ENCODE data around the gene SRPRA. TPM values are rescaled to one million over a fixed set of nuclear protein-coding genes. Genes with fewer than 3 reads are reported as not detected.
A peak's percentile ranks its signal among the peaks of the same experiment; 100 is the strongest.

The SRPRA gene
- total and polyA plus RNA-seq, 12 donors = 61.5 to 194 (median 107) TPM

- no peak for DNase-seq
- no peak for TF ChIP-seq POLR2A (IDR thresholded peaks at IDR 0.05)
- TF ChIP-seq CTCF (IDR thresholded peaks at IDR 0.05) = no peak
- Histone ChIP-seq H3K27me3 (no peaks in the 10 kb centered on the region), H3K4me1 (replicated peaks in 1 of 2) (no peaks in the 10 kb centered on the region), H3K36me3 (replicated peaks in 1 of 2) (peaks cover 0 to 44% of the 10 kb centered on the region in 2 donors), H3K27ac (no peak overlapping the region), H3K4me3 (no peak overlapping the region), H3K9me3 (replicated peaks in 1 of 3) (no peaks in the 10 kb centered on the region)
- WGBS, 4 donors = 78 to 89% (median 84%) methylated on average over 5 of the region's 5 CpGs
- intact Hi-C loops (cut with DNase I) = no loop called here
Observed at GRCh38 chr11:126293726-126294125, 25.0 kb upstream of the SRPRA start.

GRCh38 chr11:126290887-126291286 is 22.2 kb upstream of the SRPRA start:
- Histone ChIP-seq H3K27ac (peak overlapping the region in 1 of 5 donors; percentile 63), H3K27me3 (no peaks in the 10 kb centered on the region), H3K4me3 (no peak overlapping the region), H3K9me3 (replicated peaks in 1 of 3) (no peaks in the 10 kb centered on the region), H3K4me1 (replicated peaks in 1 of 2) (no peaks in the 10 kb centered on the region), H3K36me3 (replicated peaks in 1 of 2) (peaks cover 0 to 40% of the 10 kb centered on the region in 2 donors)
- DNase-seq = peak in 1 of 7 donors; percentile 83
- TF ChIP-seq CTCF (IDR thresholded peaks at IDR 0.05) (no peak), POLR2A (IDR thresholded peaks at IDR 0.05) (no peak)
- intact Hi-C loops (cut with DNase I) = no loop called here
- WGBS, 4 donors = 88 to 93% (median 91%) methylated on average over 3 to 12 of the region's 12 CpGs

- no peaks in the 10 kb centered on the region for H3K27me3 ChIP-seq
- peaks cover 0 to 20% of the 10 kb centered on the region in 2 donors for H3K4me1 ChIP-seq (replicated peaks in 1 of 2)
- no peak overlapping the region for H3K4me3 ChIP-seq
- TF ChIP-seq POLR2A (IDR thresholded peaks at IDR 0.05) (no peak), CTCF (IDR thresholded peaks at IDR 0.05) (no peak)
- no peaks in the 10 kb centered on the region for H3K9me3 ChIP-seq (replicated peaks in 1 of 3)
- WGBS, 4 donors = 87 to 92% (median 89%) methylated on average over 6 of the region's 6 CpGs
- intact Hi-C loops (cut with DNase I) = no loop called here
- H3K27ac ChIP-seq = no peak overlapping the region
- H3K36me3 ChIP-seq (replicated peaks in 1 of 2) = peaks cover 0 to 29% of the 10 kb centered on the region in 2 donors
- DNase-seq = no peak
Observed at GRCh38 chr11:126288237-126288636, 19.5 kb upstream of the SRPRA start.

- no peaks in the 10 kb centered on the region for H3K9me3 ChIP-seq (replicated peaks in 1 of 3)
- 42 to 55% (median 52%) methylated on average over 6 of the region's 6 CpGs for WGBS, 4 donors
- peak; percentile 74 to 92 (median 89) for DNase-seq
- no peak overlapping the region for H3K27ac ChIP-seq
- no peaks in the 10 kb centered on the region for H3K27me3 ChIP-seq
- H3K4me1 ChIP-seq (replicated peaks in 1 of 2) = peaks cover 0 to 35% of the 10 kb centered on the region in 2 donors
- no peaks in the 10 kb centered on the region for H3K36me3 ChIP-seq (replicated peaks in 1 of 2)
- no peak overlapping the region for H3K4me3 ChIP-seq
- TF ChIP-seq CTCF (IDR thresholded peaks at IDR 0.05) (no peak), POLR2A (IDR thresholded peaks at IDR 0.05) (no peak)
- intact Hi-C loops (cut with DNase I) = no loop called here
Observed at GRCh38 chr11:126284829-126285228, 16.1 kb upstream of the SRPRA start.

Data from adrenal gland (tissue), 12 donors.